ENCODE data around the gene GRK6.
A peak's percentile ranks its signal among the peaks of the same experiment; 100 is the strongest.

GRK6 gene

GRCh38 chr5:177439518-177440053, 13.1 kb downstream of the GRK6 start:
- no peak for DNase-seq (ENCODE audit: low read depth in 4 of 4, low spot score in 1 of 4)

GRCh38 chr5:177440211-177440989, 13.9 kb downstream of the GRK6 start:
- DNase-seq (ENCODE audit: low read depth in 4 of 4, low spot score in 1 of 4), result no peak

DNA sequence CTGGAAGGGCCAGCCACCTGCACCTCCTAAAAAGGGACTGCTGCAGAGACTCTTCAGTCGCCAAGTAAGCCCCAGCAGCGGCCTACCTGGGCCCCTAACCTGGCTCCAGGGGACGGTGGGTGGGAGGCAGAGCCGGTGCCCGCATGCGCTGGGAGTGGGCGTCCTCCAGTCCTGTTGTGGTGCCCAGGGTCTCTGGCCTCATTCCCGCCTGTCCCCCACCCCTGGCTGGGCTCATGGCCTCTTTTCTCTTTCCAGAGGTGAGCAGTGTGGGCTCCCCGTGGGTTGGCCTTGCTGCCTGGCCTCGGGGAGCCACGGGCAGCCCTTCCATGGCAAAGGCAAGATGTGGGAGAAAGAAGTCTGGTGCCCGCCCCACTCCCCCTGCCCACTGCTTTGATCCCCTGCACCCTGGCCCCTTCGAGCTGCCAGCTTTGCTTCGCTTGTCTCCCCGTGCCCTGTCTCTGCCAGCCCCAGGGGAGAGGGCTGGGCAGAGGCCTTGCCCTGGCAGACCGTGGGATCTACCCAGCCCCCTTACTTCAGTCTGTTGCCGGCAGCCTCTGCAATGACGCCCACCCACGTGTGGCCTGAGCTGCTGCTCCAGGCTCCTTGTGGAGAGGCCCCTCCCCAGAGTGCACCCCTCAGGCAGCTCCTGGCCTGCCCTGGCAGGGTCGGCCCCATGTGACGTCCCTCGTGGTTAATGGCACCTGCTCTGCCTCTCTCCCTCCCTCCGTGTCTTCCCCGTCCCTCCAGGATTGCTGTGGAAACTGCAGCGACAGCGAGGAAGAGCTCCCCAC, 14.7 kb downstream of the GRK6 start:
- no peak for DNase-seq (ENCODE audit: low read depth in 4 of 4, low spot score in 1 of 4)

DNA sequence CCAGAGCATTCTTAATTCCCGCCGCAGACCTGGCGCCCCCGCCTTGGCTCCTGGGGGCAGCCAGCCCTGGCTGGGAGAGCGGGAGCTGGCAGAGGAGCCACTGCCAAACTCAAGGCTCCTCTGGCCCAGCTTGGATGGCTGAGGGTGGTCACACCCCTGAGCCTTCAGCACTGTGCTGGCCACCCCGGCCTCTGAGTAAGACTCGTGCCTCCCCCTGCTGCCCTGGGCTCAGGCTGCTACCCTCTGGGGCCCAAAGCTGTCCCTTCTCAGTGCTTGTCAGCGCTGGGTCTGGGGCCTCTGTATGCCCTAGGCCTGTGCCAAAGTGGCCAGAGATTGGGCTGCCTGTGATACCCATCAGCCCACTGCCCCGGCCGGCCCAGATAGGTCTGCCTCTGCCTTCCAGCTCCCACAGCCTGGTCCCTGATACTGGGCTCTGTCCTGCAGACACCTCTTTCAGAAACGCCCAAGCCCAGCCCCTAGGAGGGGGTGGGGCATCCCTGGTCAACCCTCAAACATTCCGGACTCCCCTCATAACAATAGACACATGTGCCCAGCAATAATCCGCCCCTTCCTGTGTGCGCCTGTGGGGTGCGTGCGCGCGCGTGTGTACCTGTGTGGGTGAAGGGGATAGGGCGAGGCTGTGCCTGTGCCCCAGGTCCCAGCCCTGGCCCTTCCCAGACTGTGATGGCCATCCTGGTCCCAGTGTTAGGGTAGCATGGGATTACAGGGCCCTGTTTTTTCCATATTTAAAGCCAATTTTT, 15.8 kb downstream of the GRK6 start:
- no peak for DNase-seq (ENCODE audit: low read depth in 4 of 4, low spot score in 1 of 4)

DNA sequence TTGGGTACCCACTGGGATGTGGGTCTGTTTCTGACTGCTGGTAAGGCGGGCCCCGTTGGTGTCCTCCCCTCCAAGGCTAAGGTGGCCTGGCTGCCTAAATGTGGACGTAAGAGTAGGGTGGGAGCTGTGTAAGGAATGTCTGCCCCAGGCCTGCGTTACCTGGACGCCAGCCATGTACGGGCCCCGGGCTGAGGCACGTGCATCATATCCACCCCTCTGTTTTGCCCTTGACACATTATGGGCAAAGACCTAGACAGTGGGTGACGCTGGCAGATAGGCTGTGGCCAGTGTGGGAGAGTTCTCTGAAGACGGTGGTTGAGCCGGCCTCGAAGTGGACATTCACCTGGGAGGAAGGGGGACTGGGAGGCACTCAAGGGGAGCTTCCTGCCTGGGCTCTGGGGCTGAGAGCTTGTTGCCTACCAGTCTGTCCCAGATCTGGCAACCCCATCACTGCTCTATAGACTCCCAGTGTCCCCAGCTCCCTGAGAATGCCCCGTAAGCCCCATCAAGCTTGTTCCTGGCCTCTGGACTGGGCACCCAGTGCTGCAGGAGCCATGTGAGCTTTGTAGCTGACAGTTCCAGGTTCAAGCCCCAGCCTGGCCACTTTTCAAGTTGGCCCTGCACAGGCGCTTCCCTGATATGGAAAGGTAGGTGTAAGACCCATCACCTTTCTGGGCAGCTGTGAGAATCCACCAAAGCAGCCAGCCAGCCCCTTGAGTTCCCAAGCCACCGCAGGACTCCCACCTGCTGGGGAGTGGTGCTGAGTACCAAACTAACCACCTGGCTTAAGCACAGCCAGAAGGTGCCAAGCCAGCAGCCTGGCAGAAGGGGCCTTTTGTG, 16.9 kb downstream of the GRK6 start:
- no peak for DNase-seq (ENCODE audit: low read depth in 4 of 4, low spot score in 1 of 4)

DNA sequence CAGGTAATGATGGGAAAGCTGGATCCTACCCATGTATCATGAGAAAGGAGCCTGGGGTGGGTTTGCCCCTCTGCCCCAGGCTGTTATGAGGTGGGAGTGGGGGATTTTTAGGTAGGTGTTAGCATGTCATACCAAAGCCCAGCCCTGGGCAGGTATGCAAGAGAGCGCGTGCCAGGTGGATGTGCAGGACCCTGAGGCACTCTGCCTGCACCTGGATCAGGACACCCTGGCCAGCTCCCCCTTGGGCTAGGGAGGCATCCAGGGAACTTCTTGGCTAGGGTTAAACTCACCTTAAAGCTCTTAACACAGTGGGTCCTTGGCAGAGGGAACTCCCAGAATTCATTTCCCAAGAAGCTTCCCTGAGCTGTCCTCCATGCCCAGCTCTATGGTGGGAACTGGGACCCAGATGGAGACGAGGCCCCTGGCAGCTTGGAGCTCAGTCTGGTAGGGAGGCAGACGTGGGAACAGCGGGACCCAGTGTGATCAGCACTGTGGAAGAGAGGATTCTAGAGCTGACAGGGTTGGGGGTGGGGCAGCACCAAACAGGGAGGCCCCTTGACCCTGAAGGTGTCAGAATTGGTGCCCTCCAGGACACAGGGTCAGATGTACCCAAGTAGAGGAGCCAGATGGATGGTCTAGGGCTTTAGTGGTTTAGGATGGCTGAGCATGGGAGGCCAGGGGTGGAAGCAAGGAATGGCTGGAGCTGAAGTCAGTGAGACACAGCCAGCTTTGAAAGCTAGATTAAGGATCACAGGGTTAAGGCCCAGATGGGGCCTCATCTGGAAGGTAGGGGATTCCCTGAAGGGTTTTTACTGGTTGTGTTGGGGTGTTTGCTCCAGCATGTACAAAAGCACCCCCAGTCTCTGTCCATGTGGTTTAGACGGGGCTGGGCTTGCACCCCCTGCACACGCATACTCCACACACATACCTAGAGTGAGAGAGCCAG, 17.9 kb downstream of the GRK6 start:
- no peak for DNase-seq (ENCODE audit: low read depth in 4 of 4, low spot score in 1 of 4)

- DNase-seq (ENCODE audit: low read depth in 4 of 4, low spot score in 1 of 4), result no peak
Observed at GRCh38 chr5:177445052-177445916, 18.8 kb downstream of the GRK6 start.

- no peak for DNase-seq (ENCODE audit: low read depth in 4 of 4, low spot score in 1 of 4)
Observed at GRCh38 chr5:177445917-177446199, 19.4 kb downstream of the GRK6 start.

GRCh38 chr5:177446200-177447065, 20.0 kb downstream of the GRK6 start, which contains the start of gene PRR7:
Gene PRR7 (plus strand): TSS chr5:177446814. CDS start chr5:177455068, 8,254 bp downstream.
- peak in 2 of 4 experiments; percentile 54 to 65 for DNase-seq (ENCODE audit: low read depth in 4 of 4, low spot score in 1 of 4)

- peak in 1 of 4 experiments; percentile 64 for DNase-seq (ENCODE audit: low read depth in 4 of 4, low spot score in 1 of 4)
Observed at GRCh38 chr5:177447066-177447610, 20.7 kb downstream of the GRK6 start.

DNA sequence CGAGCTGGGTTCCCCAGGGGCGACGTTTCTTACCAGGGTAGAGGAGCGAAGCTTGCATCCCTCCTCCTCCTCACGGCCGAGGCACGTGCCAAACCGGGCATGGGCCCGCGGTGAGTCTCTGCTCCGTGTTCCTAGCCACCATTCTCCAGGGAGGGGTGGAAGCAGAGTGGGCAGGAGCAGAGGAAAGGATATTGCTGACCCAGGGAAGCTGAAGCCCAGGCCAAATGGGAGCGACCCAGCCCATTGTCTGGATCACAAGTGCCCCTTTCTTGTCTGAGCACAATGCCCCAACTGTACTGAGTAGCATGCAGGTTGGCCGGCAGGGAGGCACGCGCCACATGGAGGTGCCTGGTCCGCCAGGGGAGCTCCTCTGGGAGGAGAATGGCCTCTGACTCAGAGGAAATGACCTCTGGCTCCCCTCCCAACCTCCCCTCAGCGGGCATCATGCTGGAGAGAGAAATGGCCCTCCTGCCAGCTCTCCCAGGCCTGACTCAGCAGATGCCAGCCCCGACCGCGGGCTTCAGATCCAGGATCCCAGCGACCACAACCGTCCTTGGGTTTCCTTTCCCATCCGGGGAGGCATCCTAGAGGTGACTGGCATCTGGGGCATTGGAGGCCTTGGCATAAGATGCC, 21.3 kb downstream of the GRK6 start:
- no peak for DNase-seq (ENCODE audit: low read depth in 4 of 4, low spot score in 1 of 4)

DNA sequence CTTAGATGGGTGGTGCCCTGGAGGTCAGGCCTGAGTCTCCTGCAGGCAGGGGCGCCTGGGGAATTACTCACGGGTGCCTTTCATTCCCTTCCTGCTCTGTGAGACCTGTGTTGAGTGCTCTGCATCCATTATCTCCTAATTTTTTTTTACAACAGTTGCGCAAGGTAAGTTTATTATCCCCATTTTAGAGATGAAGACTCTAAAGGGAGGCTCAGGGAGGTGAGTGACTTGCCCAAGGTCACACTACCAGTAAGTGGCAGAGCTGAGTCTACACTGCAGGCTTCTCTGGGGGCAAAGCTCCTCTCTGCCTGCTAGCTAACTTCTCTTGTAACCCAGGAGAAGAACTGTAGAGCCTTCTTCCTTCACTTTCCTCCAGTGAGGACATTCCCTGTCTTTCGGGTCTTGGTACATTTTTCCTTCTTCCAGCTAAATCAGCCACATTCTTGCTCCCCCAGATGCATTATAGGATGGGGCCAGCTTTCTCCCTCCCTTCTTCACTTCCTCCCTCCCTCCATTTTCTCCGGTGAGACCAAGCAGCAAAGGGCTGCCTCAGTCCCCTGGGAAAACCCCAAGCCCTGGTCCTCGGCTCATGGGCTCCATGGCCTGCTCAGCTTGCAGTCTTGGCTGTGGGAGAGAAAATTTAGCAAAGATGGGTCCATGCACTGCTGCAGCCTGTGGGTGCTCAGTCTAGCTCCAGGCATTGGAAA, 21.9 kb downstream of the GRK6 start:
- DNase-seq (ENCODE audit: low read depth in 4 of 4, low spot score in 1 of 4), result no peak

- no peak for DNase-seq (ENCODE audit: low read depth in 4 of 4, low spot score in 1 of 4)
Observed at GRCh38 chr5:177449140-177450061, 22.9 kb downstream of the GRK6 start.

- no peak for DNase-seq (ENCODE audit: low read depth in 4 of 4, low spot score in 1 of 4)
Observed at GRCh38 chr5:177450667-177451424, 24.4 kb downstream of the GRK6 start.
